Ectodermal cell (in vitro differentiated cells): ENCODE data around the gene BCO1.

Experiments
- H3K27ac ChIP-seq: 2 replicates; pipeline ENCODE4 v1.7.0; 2013; ENCODE audit warnings: mild to moderate bottlenecking, low read depth, low read length; ENCODE audit not compliant: insufficient read depth, poor library complexity, severe bottlenecking
- H3K27me3 ChIP-seq: 2 replicates; pipeline ENCODE4 v1.7.0; 2013; ENCODE audit warnings: mild to moderate bottlenecking, low read length; ENCODE audit not compliant: insufficient read depth, control insufficient read depth, poor library complexity, severe bottlenecking
- H3K36me3 ChIP-seq: one replicate; pipeline ENCODE4 v1.7.0; 2013; ENCODE audit warnings: low read length; ENCODE audit not compliant: control insufficient read depth, insufficient read depth
- H3K4me1 ChIP-seq: one replicate; pipeline ENCODE4 v1.7.0; 2013; ENCODE audit warnings: low read length; ENCODE audit not compliant: control insufficient read depth, insufficient read depth
- H3K4me3 ChIP-seq: 2 replicates; pipeline ENCODE4 v1.7.0; 2013; ENCODE audit warnings: low read depth, low read length, control low read depth; ENCODE audit not compliant: insufficient read depth
- H3K9me3 ChIP-seq: 2 replicates; pipeline ENCODE4 v1.7.0; 2013; ENCODE audit warnings: mild to moderate bottlenecking, low read length, moderate library complexity; ENCODE audit not compliant: control insufficient read depth
- whole genome bisulfite sequencing, 2 experiments: methylation state at CpG; one replicate each; pipeline ENCODE4 v1.1.7; 2013; ENCODE audit warnings: missing lambda C conversion rate in 2 of 2; 5-methylcytosine and 5-hydroxymethylcytosine counted together

Gene BCO1

DNA sequence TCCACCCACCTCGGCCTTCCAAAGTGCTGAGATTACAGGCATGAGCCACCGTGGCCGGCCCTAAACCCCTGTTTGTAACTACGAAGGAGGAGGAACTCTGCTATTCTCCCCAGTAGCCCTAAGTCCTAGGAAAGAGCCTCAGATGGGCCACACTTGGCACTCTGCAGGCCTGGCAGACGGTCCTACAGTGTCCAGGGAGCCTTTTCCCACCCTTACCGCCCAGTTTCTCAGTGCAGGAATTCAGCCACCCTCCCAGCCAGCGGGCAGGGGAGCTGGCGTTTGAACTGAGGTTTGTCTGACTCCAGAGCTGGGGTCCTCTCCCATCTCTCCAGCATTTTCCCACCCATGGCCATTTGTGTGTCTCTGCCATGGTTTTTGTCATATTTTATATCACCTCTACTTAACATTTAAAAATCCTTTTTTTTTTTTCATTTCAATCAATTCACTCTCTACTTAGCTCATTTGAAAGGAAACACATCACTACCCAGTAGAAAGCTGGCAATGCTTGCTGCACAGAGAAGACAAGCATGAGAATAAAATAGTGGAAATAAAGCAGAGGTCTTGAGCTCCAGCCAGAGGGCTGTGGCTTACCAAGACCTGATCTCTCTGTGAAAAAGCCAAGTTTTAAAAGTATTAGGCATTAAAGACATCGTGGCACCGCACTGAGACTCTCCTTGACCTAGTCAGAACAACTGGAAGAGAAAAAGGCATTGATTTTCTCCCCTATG is 34.9 kb downstream of the BCO1 start:
- 82 to 84% methylated on average over 10 of the region's 10 CpGs for WGBS, 2 experiments
- Histone ChIP-seq H3K4me1 (no peaks in the 10 kb centered on the region), H3K9me3 (no peaks in the 10 kb centered on the region), H3K4me3 (no peak overlapping the region), H3K27me3 (no peaks in the 10 kb centered on the region), H3K27ac (no peak overlapping the region), H3K36me3 (no peaks in the 10 kb centered on the region)

DNA sequence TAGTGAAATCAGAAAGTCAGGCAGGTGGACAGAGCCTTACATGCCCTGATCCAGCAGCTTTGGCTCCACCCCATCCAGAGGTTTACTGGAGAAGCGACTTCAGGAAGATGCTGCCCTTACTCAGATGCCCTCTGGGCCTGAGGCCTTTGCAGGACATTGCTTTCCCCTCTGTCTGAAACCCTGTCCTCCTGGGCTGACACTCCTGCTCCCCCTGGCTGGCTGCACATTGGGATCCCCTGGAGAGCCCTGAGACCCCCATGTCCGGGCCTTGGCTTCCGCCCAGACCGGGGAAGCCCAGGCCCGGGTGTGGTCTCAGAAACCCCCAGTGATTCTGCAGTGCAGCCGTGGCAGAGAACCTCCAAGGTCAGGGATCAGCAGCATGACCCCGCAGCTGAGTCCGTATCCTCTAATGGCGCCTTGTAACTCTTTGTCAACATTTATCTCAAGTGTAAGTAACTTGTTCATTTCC is 36.6 kb downstream of the BCO1 start:
- WGBS, 2 experiments, result 92% methylated on average over 9 of the region's 9 CpGs
- H3K4me1 ChIP-seq, result no peaks in the 10 kb centered on the region
- no peaks in the 10 kb centered on the region for H3K27me3 ChIP-seq
- H3K36me3 ChIP-seq, result no peaks in the 10 kb centered on the region
- no peaks in the 10 kb centered on the region for H3K9me3 ChIP-seq
- no peak overlapping the region for H3K4me3 ChIP-seq
- no peak overlapping the region for H3K27ac ChIP-seq

DNA sequence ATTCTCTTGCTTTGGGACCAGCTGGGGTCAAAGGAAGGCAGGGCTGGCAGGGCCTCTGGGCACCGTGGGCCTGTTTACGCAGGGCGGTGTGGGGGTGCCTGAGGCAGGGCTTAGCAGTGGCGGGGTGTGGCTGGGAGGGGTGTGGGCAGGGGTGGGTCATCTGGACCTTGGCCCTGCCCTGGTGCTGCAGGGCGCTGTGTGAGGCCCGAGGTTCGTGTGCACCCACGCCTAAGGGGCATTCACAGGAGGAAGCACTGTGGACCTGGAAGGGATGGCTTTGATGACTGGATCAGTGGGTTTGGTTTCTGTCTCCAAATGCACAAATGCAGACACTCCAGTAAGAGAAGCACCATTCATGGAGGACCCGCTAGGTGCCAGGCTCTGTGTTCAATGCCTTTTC is 37.3 kb downstream of the BCO1 start:
- 95 to 96% methylated on average over 9 of the region's 9 CpGs for WGBS, 2 experiments
- no peaks in the 10 kb centered on the region for H3K36me3 ChIP-seq

DNA sequence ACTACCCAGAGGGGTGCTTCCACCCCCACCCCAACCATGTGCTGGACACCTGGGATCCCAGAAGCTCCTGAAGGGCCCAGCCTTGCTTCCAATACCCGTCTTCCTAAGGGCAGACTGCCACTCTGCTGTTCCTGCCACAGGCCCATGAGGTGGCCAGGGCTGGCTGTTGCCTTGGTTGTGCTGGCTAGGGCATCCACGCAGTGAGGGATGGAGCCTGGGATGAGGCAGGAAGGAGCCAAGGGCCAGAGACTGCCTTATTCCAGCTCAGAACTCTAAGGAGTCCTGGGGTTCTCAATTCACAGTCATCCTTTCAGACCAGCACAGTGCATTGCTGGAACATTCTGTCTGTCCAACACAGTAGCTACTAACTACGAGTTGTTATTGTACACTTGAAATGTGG is 37.8 kb downstream of the BCO1 start:
- Histone ChIP-seq H3K9me3 (no peaks in the 10 kb centered on the region), H3K4me1 (no peaks in the 10 kb centered on the region), H3K27me3 (no peaks in the 10 kb centered on the region), H3K27ac (no peak overlapping the region), H3K36me3 (no peaks in the 10 kb centered on the region), H3K4me3 (no peak overlapping the region)
- WGBS, 2 experiments, result 89 to 93% methylated on average over 3 of the region's 3 CpGs

More for the DNA sequence above, 37.3 kb downstream of the BCO1 start:
- Histone ChIP-seq H3K27ac (no peak overlapping the region), H3K9me3 (no peaks in the 10 kb centered on the region), H3K4me1 (no peaks in the 10 kb centered on the region), H3K4me3 (no peak overlapping the region), H3K27me3 (no peaks in the 10 kb centered on the region)

DNA sequence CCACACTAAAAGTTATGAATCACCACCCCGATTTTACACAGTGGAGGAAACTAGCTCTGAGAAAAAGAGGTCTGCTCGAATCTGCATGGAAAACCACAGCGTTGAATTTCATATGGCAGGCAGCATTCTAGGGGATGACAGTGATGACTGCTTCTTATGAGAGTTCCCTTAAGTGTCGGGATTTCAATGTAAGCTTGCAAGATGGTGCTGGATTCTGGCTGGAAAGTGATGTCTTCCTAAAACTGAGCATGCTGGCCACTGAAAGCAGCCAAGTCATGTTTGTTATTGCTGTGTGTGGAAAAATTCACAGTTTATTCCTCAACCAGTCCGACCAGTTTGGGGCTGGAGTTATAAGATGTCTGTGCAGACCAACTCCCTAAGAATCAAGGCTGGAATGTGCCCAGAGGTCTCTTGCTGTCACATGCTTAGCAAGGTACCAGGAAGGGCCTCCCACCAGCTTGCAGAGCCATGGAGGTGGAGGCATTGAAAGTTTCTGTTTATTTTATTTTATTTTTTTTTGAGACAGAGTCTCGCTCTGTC is 39.1 kb downstream of the BCO1 start:
- WGBS, 2 experiments, result 95 to 97% methylated on average over 6 of the region's 6 CpGs
- Histone ChIP-seq H3K4me3 (no peak overlapping the region), H3K9me3 (no peaks in the 10 kb centered on the region), H3K4me1 (no peaks in the 10 kb centered on the region), H3K27me3 (no peaks in the 10 kb centered on the region), H3K36me3 (no peaks in the 10 kb centered on the region), H3K27ac (no peak overlapping the region)

DNA sequence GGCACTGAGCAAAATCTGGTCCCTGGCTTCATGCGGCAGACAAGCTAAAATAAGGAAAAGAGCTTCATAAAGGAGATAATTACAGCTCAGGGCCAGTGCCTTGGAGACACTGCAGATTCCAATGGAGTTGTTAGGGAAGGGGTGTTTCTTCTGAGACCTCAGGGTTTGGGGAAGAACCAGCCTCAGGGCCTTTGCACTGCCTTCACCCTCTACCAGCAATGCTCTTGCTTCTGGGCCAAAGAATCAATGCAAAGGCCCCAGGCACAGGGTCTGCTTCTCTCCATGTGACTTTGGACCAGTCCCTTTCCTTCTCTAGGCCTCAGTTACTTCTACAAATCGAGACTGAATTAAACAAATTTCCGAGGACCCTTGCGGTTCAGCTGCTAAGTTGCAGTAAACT is 40.0 kb downstream of the BCO1 start:
- Histone ChIP-seq H3K9me3 (no peaks in the 10 kb centered on the region), H3K27me3 (no peaks in the 10 kb centered on the region), H3K4me3 (no peak overlapping the region), H3K27ac (no peak overlapping the region), H3K4me1 (no peaks in the 10 kb centered on the region), H3K36me3 (no peaks in the 10 kb centered on the region)
- 95 to 97% methylated on average over 4 of the region's 4 CpGs for WGBS, 2 experiments

DNA sequence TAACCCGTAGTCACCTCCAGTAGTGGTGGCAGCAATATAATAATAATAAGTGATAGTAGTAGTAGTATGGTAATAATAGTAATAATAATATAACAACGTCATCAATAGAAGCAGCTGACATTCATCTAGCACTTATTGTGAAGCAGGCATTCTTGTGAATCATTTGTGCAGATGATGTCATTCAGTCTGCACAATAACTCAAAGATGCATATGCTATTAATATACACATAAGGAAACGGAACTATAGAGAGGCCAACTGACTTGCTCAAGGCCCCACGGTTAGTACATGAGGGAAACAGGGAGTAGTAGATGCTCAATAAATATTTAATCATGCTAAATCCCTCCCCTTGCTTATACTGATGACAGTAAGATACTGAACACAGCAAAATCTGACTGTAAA is 40.9 kb downstream of the BCO1 start:
- Histone ChIP-seq H3K9me3 (no peaks in the 10 kb centered on the region), H3K27ac (no peak overlapping the region), H3K4me1 (no peaks in the 10 kb centered on the region), H3K4me3 (no peak overlapping the region), H3K36me3 (no peaks in the 10 kb centered on the region), H3K27me3 (no peaks in the 10 kb centered on the region)
- 80 to 84% methylated on average over 1 to 3 of the region's 4 CpGs for WGBS, 2 experiments

DNA sequence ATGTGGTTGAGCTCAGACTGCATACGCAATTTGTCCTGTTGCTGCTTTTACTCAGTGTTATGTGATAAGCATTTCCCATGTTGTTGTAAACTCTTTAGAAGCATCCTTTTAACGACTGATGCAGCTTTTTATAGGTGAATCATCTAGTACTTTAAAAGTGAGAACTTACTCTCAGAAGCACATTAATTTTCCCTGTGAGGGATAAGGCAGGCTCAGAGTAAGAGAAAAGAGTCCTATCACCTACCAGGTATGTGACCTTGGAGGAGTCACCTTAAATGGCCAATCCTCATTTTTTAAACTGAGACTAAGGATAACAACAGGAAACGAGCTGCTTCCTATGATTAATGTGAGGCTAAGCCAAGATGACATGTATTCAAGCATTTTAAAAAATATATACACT is 41.9 kb downstream of the BCO1 start:
- H3K36me3 ChIP-seq, result no peaks in the 10 kb centered on the region
- WGBS, 2 experiments, result 93 to 100% methylated on average over 3 of the region's 3 CpGs
- H3K9me3 ChIP-seq, result no peaks in the 10 kb centered on the region
- H3K27me3 ChIP-seq, result no peaks in the 10 kb centered on the region
- no peaks in the 10 kb centered on the region for H3K4me1 ChIP-seq
- no peak overlapping the region for H3K4me3 ChIP-seq
- H3K27ac ChIP-seq, result no peak overlapping the region

DNA sequence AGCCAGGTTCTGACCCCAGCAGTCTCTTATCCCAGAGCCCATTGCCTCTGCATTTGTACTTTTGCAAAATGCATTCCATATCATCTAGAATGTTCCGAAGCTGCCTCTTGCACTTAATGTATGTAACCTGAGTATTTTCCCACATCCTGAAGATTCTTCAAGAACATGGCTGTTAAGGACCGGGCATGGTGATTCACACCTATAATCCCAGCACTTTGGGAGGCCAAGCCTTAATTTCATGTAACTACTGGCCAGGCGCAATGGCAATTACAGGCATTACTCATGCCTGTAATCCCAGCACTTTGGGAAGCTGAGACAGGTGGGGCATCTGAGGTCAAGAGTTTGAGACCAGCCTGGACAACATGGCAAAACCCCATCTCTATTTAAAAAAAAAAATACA is 44.6 kb downstream of the BCO1 start:
- Histone ChIP-seq H3K4me1 (no peaks in the 10 kb centered on the region), H3K27me3 (no peaks in the 10 kb centered on the region), H3K4me3 (no peak overlapping the region), H3K36me3 (no peaks in the 10 kb centered on the region), H3K27ac (no peak overlapping the region), H3K9me3 (no peaks in the 10 kb centered on the region)
- WGBS, 2 experiments, result 89 to 94% methylated on average over 3 of the region's 3 CpGs

DNA sequence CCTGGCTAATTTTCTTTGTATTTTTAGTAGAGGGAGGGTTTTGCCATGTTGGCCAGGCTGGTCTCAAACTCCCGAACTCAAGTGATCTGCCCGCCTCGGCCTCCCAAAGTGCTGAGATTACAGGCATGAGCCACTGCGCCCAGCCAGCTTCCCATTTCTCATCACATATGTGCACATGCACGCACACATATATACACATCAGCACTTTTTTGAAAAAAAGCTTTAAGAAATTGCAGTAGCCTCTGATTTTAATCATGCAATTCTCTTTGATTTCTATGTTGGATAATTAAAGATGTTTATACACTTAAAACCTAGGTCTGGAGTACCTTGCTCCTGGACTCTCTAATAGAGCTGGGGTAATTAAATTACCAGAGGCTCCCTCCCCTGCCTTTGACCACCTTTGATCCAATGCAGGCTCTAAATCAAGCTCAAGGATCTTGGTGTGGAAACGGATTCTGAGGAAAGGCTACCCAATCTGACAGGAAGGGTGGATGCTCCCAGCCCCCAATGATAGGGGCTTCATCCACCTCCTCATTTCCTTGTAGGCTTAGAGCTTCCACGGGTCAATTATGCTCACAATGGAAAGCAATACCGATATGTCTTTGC is 46.6 kb downstream of the BCO1 start:
- Histone ChIP-seq H3K27ac (no peak overlapping the region), H3K4me1 (no peaks in the 10 kb centered on the region), H3K36me3 (no peaks in the 10 kb centered on the region), H3K27me3 (no peaks in the 10 kb centered on the region), H3K9me3 (no peaks in the 10 kb centered on the region), H3K4me3 (no peak overlapping the region)
- WGBS, 2 experiments, result 91% methylated on average over 8 of the region's 8 CpGs
